ENCODE results near the gene ZNF576.
"Not testable (repeated sequence)": the region's sequence is repeated elsewhere in the genome, so short reads cannot be mapped to it uniquely, and the experiment has no call there.

Gene ZNF576

GRCh38 chr19:43643326-43643725 is 46.9 kb downstream of the ZNF576 start:
- peaks cover 0 to 11% (median 6%) of the 10 kb centered on the region in 4 experiments for H3K36me3 ChIP-seq (ENCODE audit: control insufficient read depth in 4 of 4, insufficient read depth in 4 of 4, low read length in 3 of 4)
- H3K9me3 ChIP-seq (ENCODE audit: control extremely low read depth in 1 of 5, control insufficient read depth in 4 of 5, insufficient read depth in 2 of 5, low read depth in 1 of 5, low read length in 4 of 5): peaks cover 0 to 2% (median 0%) of the 10 kb centered on the region in 5 experiments
- peaks cover 0 to 13% (median 10%) of the 10 kb centered on the region in 4 experiments for H3K4me1 ChIP-seq (ENCODE audit: control extremely low read depth in 1 of 4, control insufficient read depth in 4 of 4, insufficient read depth in 4 of 4, low read length in 3 of 4)
- no CpG with 5 or more reads among the region's 3 CpGs for WGBS (ENCODE audit: insufficient coverage)
- CTCF ChIA-PET: interaction anchor here (1.3 kb wide), 2 partner anchors 43 to 119 kb away, joined by 3 read pairs; no protein-coding TSS in a partner anchor
- no peak overlapping the region for H3K4me3 ChIP-seq (ENCODE audit: control insufficient read depth in 1 of 7, extremely low read depth in 1 of 7, insufficient read depth in 4 of 7, low read depth in 2 of 7, low read length in 6 of 7)
- DNase-seq: no peak
- peaks cover 0 to 31% (median 18%) of the 10 kb centered on the region in 5 experiments for H3K27me3 ChIP-seq (replicated peaks in 2 of 5; ENCODE audit: control insufficient read depth in 4 of 5, insufficient read depth in 5 of 5, low read length in 4 of 5)
- POLR2A ChIA-PET: no interaction called here
- H3K27ac ChIP-seq (ENCODE audit: insufficient read depth in 1 of 2, low read depth in 1 of 2, low read length in 2 of 2, poor library complexity in 1 of 2, severe bottlenecking in 2 of 2): no peak overlapping the region

- peaks cover 0 to 2% (median 0%) of the 10 kb centered on the region in 5 experiments for H3K9me3 ChIP-seq (ENCODE audit: control extremely low read depth in 1 of 5, control insufficient read depth in 4 of 5, insufficient read depth in 2 of 5, low read depth in 1 of 5, low read length in 4 of 5)
- H3K27me3 ChIP-seq (replicated peaks in 2 of 5; ENCODE audit: control insufficient read depth in 4 of 5, insufficient read depth in 5 of 5, low read length in 4 of 5): peaks cover 0 to 23% (median 11%) of the 10 kb centered on the region in 5 experiments
- ChIA-PET CTCF (interaction anchor here (1.3 kb wide), 1 partner anchor 120 kb away, joined by 3 read pairs; no protein-coding TSS in a partner anchor), POLR2A (no interaction called here)
- H3K4me1 ChIP-seq (ENCODE audit: control extremely low read depth in 1 of 4, control insufficient read depth in 4 of 4, insufficient read depth in 4 of 4, low read length in 3 of 4): peaks cover 0 to 11% (median 9%) of the 10 kb centered on the region in 4 experiments
- H3K36me3 ChIP-seq (ENCODE audit: control insufficient read depth in 4 of 4, insufficient read depth in 4 of 4, low read length in 3 of 4): peaks cover 6 to 16% (median 7%) of the 10 kb centered on the region in 4 experiments
- WGBS (ENCODE audit: insufficient coverage): 86% methylated on average over 9 of the region's 13 CpGs
- H3K27ac ChIP-seq (ENCODE audit: insufficient read depth in 1 of 2, low read depth in 1 of 2, low read length in 2 of 2, poor library complexity in 1 of 2, severe bottlenecking in 2 of 2): no peak overlapping the region
- no peak overlapping the region for H3K4me3 ChIP-seq (ENCODE audit: control insufficient read depth in 1 of 7, extremely low read depth in 1 of 7, insufficient read depth in 4 of 7, low read depth in 2 of 7, low read length in 6 of 7)
- DNase-seq: no peak
Measured at GRCh38 chr19:43644181-43644580, 47.8 kb downstream of the ZNF576 start.

- Histone ChIP-seq H3K4me3 (ENCODE audit: control insufficient read depth in 1 of 7, extremely low read depth in 1 of 7, insufficient read depth in 4 of 7, low read depth in 2 of 7, low read length in 6 of 7) (no peak overlapping the region), H3K4me1 (ENCODE audit: control extremely low read depth in 1 of 4, control insufficient read depth in 4 of 4, insufficient read depth in 4 of 4, low read length in 3 of 4) (no peaks in the 10 kb centered on the region), H3K9me3 (ENCODE audit: control extremely low read depth in 1 of 5, control insufficient read depth in 4 of 5, insufficient read depth in 2 of 5, low read depth in 1 of 5, low read length in 4 of 5) (peaks cover 0 to 2% (median 0%) of the 10 kb centered on the region in 5 experiments), H3K36me3 (ENCODE audit: control insufficient read depth in 4 of 4, insufficient read depth in 4 of 4, low read length in 3 of 4) (peaks cover 6 to 18% (median 12%) of the 10 kb centered on the region in 4 experiments), H3K27ac (ENCODE audit: insufficient read depth in 1 of 2, low read depth in 1 of 2, low read length in 2 of 2, poor library complexity in 1 of 2, severe bottlenecking in 2 of 2) (no peak overlapping the region), H3K27me3 (replicated peaks in 2 of 5; ENCODE audit: control insufficient read depth in 4 of 5, insufficient read depth in 5 of 5, low read length in 4 of 5) (no peaks in the 10 kb centered on the region)
- ChIA-PET POLR2A (no interaction called here), CTCF (interaction anchor here (1.4 to 1.9 kb wide), 3 partner anchors 17 to 94 kb away, joined by 3 to 8 read pairs (median 6); no protein-coding TSS in a partner anchor)
- 95% methylated on average over 4 of the region's 6 CpGs for WGBS (ENCODE audit: insufficient coverage)
- no peak for DNase-seq
Measured at GRCh38 chr19:43648633-43649032, 52.2 kb downstream of the ZNF576 start.

GRCh38 chr19:43649514-43649913 is 53.1 kb downstream of the ZNF576 start:
- no peak for DNase-seq
- Histone ChIP-seq H3K27me3 (replicated peaks in 2 of 5; ENCODE audit: control insufficient read depth in 4 of 5, insufficient read depth in 5 of 5, low read length in 4 of 5) (no peaks in the 10 kb centered on the region), H3K27ac (ENCODE audit: insufficient read depth in 1 of 2, low read depth in 1 of 2, low read length in 2 of 2, poor library complexity in 1 of 2, severe bottlenecking in 2 of 2) (no peak overlapping the region), H3K4me3 (ENCODE audit: control insufficient read depth in 1 of 7, extremely low read depth in 1 of 7, insufficient read depth in 4 of 7, low read depth in 2 of 7, low read length in 6 of 7) (no peak overlapping the region), H3K9me3 (ENCODE audit: control extremely low read depth in 1 of 5, control insufficient read depth in 4 of 5, insufficient read depth in 2 of 5, low read depth in 1 of 5, low read length in 4 of 5) (peaks cover 0 to 2% (median 0%) of the 10 kb centered on the region in 5 experiments), H3K4me1 (ENCODE audit: control extremely low read depth in 1 of 4, control insufficient read depth in 4 of 4, insufficient read depth in 4 of 4, low read length in 3 of 4) (no peaks in the 10 kb centered on the region), H3K36me3 (ENCODE audit: control insufficient read depth in 4 of 4, insufficient read depth in 4 of 4, low read length in 3 of 4) (peaks cover 6 to 19% (median 12%) of the 10 kb centered on the region in 4 experiments)
- WGBS (ENCODE audit: insufficient coverage): 100% methylated on average over 2 of the region's 2 CpGs
- ChIA-PET POLR2A (no interaction called here), CTCF (interaction anchor here (1.7 to 1.9 kb wide), 2 partner anchors 16 to 95 kb away, joined by 6 to 8 read pairs; no protein-coding TSS in a partner anchor)

GRCh38 chr19:43650276-43650675 is 53.9 kb downstream of the ZNF576 start:
- DNase-seq; H3K4me3 ChIP-seq (ENCODE audit: control insufficient read depth in 1 of 7, extremely low read depth in 1 of 7, insufficient read depth in 4 of 7, low read depth in 2 of 7, low read length in 6 of 7); POLR2A ChIA-PET; H3K27me3 ChIP-seq (replicated peaks in 2 of 5; ENCODE audit: control insufficient read depth in 4 of 5, insufficient read depth in 5 of 5, low read length in 4 of 5); H3K9me3 ChIP-seq (ENCODE audit: control extremely low read depth in 1 of 5, control insufficient read depth in 4 of 5, insufficient read depth in 2 of 5, low read depth in 1 of 5, low read length in 4 of 5); H3K27ac ChIP-seq (ENCODE audit: insufficient read depth in 1 of 2, low read depth in 1 of 2, low read length in 2 of 2, poor library complexity in 1 of 2, severe bottlenecking in 2 of 2); H3K4me1 ChIP-seq (ENCODE audit: control extremely low read depth in 1 of 4, control insufficient read depth in 4 of 4, insufficient read depth in 4 of 4, low read length in 3 of 4): not testable (repeated sequence)
- peaks cover 6 to 25% (median 13%) of the 10 kb centered on the region in 4 experiments for H3K36me3 ChIP-seq (ENCODE audit: control insufficient read depth in 4 of 4, insufficient read depth in 4 of 4, low read length in 3 of 4)
- CTCF ChIA-PET: interaction anchor here (0.6 to 1.9 kb wide), 6 partner anchors 9 to 114 kb away, joined by 4 to 8 read pairs (median 5); no protein-coding TSS in a partner anchor
- 100% methylated on average over 3 of the region's 7 CpGs for WGBS (ENCODE audit: insufficient coverage)
